ENCODE data around the gene PPP2R5D.
"Not testable (repeated sequence)": the region's sequence is repeated elsewhere in the genome, so short reads cannot be mapped to it uniquely, and the experiment has no call there.

The PPP2R5D gene

GRCh38 chr6:42984001-42984923, at the start of gene PPP2R5D:
Gene PPP2R5D, plus strand, starts transcription at chr6:42984570. Its CDS starts 108 bp downstream, at chr6:42984678.
- peak; percentile 95 for DNase-seq (ENCODE audit: low read depth)

GRCh38 chr6:42935322-42935721, 49.0 kb upstream of the PPP2R5D start:
- DNase-seq (ENCODE audit: low read depth), result no peak

GRCh38 chr6:42936398-42936797, 48.0 kb upstream of the PPP2R5D start:
- no peak for DNase-seq (ENCODE audit: low read depth)

- no peak for DNase-seq (ENCODE audit: low read depth)
These were observed 46.6 kb upstream of the PPP2R5D start for GRCh38 chr6:42937548-42938427.

- no peak for DNase-seq (ENCODE audit: low read depth)
These were observed 46.0 kb upstream of the PPP2R5D start for GRCh38 chr6:42938428-42938796.

- DNase-seq (ENCODE audit: low read depth), result no peak
These were observed 45.2 kb upstream of the PPP2R5D start for GRCh38 chr6:42938987-42939809.

- no peak for DNase-seq (ENCODE audit: low read depth)
These were observed 44.6 kb upstream of the PPP2R5D start for GRCh38 chr6:42939810-42940167.

GRCh38 chr6:42940493-42941045, 43.8 kb upstream of the PPP2R5D start:
- no peak for DNase-seq (ENCODE audit: low read depth)

GRCh38 chr6:42941356-42941755, 43.0 kb upstream of the PPP2R5D start:
- not testable (repeated sequence) for DNase-seq (ENCODE audit: low read depth)

GRCh38 chr6:42942444-42942843, 41.9 kb upstream of the PPP2R5D start:
- DNase-seq (ENCODE audit: low read depth), result no peak

GRCh38 chr6:42947950-42948349, 36.4 kb upstream of the PPP2R5D start:
- no peak for DNase-seq (ENCODE audit: low read depth)

- no peak for DNase-seq (ENCODE audit: low read depth)
These were observed 32.0 kb upstream of the PPP2R5D start for GRCh38 chr6:42952389-42952788.

- not testable (repeated sequence) for DNase-seq (ENCODE audit: low read depth)
These were observed 30.0 kb upstream of the PPP2R5D start for GRCh38 chr6:42954405-42954804.

GRCh38 chr6:42958125-42958524, 26.2 kb upstream of the PPP2R5D start:
- no peak for DNase-seq (ENCODE audit: low read depth)

GRCh38 chr6:42959917-42960242, 24.5 kb upstream of the PPP2R5D start:
- no peak for DNase-seq (ENCODE audit: low read depth)

- no peak for DNase-seq (ENCODE audit: low read depth)
These were observed 23.9 kb upstream of the PPP2R5D start, which contains the start of gene GNMT for GRCh38 chr6:42960243-42961019. Gene GNMT, plus strand, starts transcription at chr6:42960754. Its CDS starts 14 bp downstream, at chr6:42960768.

GRCh38 chr6:42961020-42961470, 23.3 kb upstream of the PPP2R5D start:
- DNase-seq (ENCODE audit: low read depth), result no peak

- no peak for DNase-seq (ENCODE audit: low read depth)
These were observed 22.3 kb upstream of the PPP2R5D start for GRCh38 chr6:42962096-42962495.

- no peak for DNase-seq (ENCODE audit: low read depth)
These were observed 21.7 kb upstream of the PPP2R5D start for GRCh38 chr6:42962502-42963178.

- no peak for DNase-seq (ENCODE audit: low read depth)
These were observed 21.1 kb upstream of the PPP2R5D start for GRCh38 chr6:42963179-42963854.
